ENCODE data around the gene PPP2R1A.

GRCh38 chr19:52237197-52237596 is 47.3 kb downstream of the PPP2R1A start:
- TF ChIP-seq CTCF (IDR thresholded peaks at IDR 0.05; ENCODE audit: extremely low read depth in 1 of 2, insufficient read depth in 1 of 2, low read depth in 1 of 2, low read length in 2 of 2) (no peak), JUN (IDR thresholded peaks at IDR 0.05; ENCODE audit: borderline replicate concordance, insufficient read depth, insufficient read length, low read depth) (no peak), POLR2AphosphoS5 (IDR thresholded peaks at IDR 0.05; ENCODE audit: insufficient read depth, low read depth, low read length) (no peak), POLR2A (IDR thresholded peaks at IDR 0.05; ENCODE audit: low read depth, low read length) (no peak)
